ENCODE results near the gene SUPV3L1.
"Not testable (repeated sequence)": the region's sequence is repeated elsewhere in the genome, so short reads cannot be mapped to it uniquely, and the experiment has no call there.

Gene SUPV3L1

DNA sequence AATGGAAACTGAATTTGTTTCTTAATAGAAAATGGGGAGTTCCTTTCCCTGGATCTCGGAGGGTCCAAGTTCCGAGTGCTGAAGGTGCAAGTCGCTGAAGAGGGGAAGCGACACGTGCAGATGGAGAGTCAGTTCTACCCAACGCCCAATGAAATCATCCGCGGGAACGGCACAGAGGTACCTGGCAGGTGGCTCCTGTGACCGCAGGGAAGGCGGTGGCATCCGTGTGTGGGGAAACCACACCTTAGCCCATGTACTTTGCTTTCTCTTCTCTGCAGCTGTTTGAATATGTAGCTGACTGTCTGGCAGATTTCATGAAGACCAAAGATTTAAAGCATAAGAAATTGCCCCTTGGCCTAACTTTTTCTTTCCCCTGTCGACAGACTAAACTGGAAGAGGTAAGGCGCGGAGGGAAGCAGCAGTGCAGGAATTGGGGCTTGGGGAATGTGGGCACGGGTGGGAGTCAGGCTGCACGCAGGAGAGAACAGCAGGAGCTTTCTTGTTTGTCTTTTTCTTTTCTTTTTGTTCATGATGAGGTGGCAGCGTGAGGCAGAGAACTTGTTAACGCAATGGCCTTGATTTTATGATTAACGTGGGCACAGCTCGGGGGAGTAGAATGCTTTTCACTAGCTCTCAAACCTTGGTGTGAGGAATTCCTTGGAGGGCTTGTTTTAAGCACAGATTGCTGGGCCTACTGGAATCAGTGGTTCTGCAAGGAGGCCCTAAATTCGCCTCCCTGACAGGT is 52.9 kb downstream of the SUPV3L1 start:
- no peak for DNase-seq

DNA sequence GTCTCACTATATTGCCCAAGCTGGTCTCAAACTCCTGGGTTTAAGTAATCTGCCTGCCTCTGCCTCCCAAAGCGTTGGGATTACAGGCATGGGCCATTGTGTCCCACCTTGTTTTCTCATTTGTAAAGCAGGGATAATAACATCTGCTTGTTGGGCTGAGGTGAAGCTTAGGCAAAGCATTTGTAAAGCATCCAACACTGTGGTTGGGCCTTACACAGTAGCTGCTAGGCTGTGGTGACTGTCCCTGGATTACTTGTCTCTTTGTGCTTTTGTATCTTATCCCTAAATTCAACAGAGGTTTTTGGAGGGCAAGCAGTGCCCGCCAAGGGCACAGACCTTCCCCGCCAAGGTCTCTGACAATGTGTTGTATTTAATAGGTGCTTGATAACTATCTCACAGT is 54.4 kb downstream of the SUPV3L1 start:
- no peak for DNase-seq

DNA sequence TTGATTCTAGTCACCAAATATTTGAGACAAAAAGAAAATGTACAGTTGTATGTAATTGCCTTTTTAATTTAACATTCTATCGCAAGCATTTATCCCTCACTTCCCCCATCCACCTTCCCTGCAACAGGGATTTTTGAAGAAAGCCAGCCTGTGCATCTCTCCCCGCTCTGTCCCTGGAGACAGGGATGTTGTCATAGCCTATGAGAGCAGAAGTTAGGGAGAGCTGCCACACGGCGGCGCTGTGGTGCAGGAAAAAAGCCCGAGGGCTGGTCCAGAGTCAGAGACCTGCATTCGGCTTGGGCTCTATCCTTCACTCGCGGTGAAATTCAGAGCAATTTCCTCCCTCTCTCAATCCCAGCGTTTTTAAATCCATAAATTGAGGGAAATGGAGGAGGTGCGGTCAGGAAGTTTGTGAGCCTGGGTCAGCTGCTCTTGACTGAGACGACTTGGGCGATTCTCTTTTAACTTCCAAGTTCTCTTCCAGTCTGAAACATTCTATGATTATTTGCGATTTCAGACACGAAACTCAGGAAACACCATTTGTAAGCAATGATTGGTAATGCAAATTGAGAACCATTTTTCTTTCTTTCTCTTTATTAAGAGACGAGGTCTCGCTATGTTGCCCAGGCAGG is 57.6 kb downstream of the SUPV3L1 start:
- DNase-seq, result peak; percentile 85 to 94 (median 91)

DNA sequence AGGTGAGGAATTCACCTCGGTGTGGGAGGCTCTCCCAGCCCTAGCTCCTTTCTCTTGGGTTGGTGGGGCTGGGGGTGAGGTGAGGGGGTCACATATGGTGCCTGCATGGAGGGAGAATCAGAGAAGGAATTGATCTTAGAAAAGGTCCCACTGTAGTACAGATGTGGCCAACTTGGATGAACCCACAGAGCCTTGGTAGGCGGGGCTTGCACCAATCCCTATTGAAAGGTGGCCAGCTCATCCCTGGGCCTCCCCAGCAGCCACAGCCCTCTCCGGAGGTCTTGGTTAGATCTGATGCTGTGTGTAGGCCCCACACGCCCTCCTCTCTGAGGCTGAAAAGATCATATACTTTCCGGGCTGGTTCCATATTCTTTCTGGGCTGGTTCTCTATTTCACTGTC is 59.1 kb downstream of the SUPV3L1 start:
- no peak for DNase-seq

DNA sequence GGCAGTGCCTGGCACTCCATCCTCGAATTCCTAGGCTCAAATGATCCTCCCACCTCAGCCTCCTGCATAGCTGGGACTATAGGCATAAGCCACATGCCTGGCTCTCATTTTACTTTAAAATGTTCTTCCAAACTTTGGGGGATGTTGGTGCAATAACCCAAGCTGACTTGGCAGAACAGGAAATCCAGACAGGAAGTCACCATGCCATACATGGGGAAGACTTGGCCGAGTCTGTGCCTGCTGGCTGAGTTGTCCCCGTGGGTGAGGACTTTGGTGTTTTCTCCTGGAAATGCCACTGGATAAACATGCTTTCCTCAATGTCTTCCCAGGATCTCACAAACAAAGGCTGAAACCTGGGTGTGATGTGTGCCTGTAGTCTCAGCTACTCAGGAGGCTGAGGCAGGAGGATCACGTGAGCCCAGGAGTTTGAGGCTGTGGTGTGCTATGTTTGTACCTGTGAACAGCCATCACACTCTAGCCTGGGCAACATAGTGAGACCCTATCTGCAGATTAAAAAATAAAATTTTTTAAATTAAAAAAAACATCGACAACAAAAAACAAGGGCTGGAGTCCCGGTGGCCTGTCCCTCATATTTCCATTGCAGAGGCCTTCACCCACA is 59.9 kb downstream of the SUPV3L1 start:
- peak; percentile 29 to 64 (median 60) for DNase-seq

GRCh38 chr10:69240455-69240854 is 60.4 kb downstream of the SUPV3L1 start:
- no peak for DNase-seq

DNA sequence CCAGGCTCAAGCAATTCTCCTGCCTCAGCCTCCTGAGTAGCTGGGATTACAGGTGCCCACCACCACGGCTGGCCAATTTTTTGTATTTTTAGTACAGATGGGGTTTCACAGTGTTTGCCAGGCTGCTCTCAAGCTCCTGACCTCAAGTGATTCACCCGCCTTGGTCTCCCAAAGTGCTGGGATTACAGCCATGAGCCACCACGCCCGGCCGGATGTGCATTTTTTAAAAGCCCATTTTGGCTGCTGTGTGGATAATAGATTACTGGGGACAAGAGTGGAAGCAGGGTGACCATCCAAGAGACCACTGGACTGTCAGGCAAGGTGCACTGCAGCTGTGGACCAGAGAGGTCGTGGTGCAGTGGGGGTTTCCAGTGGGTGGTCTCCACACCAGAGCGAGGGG is 61.5 kb downstream of the SUPV3L1 start:
- DNase-seq, result no peak

DNA sequence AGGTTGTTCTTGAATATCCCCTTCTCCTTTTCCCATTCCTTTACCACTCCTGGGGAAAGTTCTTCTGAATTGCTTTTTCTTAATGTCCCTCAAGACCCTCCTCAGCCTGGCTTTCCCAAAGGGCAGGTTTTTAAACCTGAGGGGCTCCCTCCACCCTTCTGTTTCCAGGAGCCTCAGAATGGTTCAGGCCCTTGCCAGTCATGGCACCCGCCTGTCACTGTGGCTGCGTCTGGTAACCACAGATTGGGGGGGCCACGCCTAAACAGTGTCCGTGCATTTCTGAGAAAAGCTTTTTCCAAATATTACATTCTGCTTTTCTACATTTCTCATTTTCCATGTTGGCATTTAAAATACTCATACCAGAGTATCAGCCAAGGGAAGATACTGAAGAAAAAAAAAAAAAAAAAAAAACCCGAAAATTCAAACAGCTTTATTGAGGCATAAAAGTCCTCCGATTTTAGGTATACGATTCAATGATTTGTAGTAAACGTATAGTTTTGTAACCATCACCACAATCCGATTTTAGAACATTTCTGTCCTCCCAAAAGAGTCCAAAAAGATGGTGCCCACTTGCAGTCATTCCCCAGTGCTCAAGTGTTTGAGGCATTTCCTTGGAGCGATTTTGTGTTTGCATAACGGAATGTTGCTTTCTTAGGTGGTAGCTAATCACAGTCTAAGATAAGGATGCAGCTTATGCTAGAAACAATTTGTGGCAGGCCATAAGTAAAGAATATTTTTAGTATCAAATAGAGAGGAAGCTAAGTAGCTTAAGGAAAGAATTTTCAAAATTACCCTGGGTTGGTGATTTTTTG is 62.2 kb downstream of the SUPV3L1 start:
- no peak for DNase-seq

DNA sequence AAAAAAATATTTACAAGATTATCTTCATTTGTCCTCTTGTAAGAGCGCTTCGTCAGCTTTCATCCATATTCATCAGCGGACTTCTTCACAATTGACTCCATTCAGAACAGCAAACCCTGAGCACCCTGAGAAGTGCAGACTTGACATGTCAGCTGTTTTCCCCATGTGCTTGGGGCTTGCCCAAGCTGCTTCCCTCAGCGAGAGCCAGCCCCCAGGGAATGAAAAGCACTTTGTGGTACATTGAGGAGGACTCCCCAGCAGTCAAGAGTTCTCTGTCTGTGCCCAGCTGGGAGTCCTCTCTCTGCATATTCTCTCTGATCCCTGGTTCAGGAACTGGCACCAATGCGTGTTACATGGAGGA is 62.8 kb downstream of the SUPV3L1 start:
- no peak for DNase-seq

DNA sequence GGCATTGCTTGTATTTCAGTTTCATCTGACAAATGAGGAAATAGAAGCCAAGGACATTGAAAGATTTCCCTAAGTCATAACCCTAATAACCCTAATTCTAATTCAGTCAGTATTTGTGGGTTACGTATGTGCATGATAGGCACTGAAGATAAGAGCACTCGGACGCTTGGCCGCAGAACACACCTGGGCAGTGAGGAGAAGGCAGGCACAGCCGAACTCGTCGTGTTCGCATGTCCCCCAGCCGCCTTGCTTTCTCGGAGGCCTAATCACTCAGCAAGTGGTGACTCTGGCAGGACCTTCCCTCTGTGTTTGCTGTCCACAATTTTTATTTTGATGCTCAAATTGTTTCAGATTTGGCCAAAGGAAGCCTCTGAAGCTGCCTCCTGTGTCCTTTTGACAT is 63.8 kb downstream of the SUPV3L1 start:
- no peak for DNase-seq

DNA sequence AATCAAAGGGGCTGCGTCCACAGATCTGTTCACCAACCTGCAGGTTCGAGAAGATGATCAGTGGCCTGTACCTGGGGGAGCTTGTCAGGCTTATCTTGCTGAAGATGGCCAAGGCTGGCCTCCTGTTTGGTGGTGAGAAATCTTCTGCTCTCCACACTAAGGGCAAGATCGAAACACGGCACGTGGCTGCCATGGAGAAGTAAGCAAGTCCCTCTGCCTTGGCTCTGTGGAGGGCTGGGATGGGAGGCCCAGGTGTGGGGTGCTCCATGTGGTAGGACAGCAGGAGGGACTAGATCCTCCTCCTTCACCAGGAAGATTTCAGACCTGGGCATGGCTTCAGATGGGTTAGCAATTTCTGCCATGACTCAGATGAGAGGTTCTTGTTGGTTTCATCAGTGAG is 66.0 kb downstream of the SUPV3L1 start:
- DNase-seq, result no peak

- no peak for DNase-seq
These were observed 66.7 kb downstream of the SUPV3L1 start for GRCh38 chr10:69246581-69247312.

- DNase-seq, result no peak
These were observed 67.3 kb downstream of the SUPV3L1 start for GRCh38 chr10:69247313-69247710.

- DNase-seq, result no peak
These were observed 68.2 kb downstream of the SUPV3L1 start for GRCh38 chr10:69248117-69248730.

DNA sequence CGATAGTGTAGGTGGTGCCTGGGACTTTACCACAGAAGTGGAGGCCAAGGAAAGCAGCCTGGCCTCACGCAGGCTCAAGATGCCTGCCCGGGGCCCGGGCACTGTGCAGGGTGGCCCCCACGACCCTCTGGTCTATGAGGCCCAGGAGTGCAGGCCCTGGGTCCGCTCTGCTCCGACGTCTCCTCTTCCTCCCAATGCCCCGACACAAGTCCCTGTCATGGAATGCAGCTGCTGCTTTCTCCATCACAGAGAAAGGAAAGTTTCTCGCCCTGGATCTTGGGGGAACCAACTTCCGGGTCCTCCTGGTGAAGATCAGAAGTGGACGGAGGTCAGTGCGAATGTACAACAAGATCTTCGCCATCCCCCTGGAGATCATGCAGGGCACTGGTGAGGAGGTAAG is 70.0 kb downstream of the SUPV3L1 start:
- DNase-seq, result no peak

DNA sequence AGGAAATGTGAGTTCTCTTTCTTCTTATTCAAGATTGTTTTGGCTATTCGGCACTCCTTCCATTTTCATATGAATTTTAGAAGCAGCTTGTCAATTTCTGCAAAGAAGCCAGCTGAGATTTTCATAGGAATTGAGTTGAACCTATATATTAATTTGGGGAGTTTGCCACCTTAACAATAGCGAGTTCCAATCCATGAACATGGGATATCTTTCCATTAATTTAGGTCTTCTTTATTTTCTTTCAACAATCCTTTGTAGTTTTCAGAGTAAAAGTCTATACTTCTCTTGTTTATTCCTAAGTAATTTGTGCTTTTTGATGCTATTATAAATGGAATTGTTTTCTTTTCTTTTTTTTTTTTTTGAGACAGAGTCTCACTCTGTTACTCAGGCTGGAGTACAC is 71.4 kb downstream of the SUPV3L1 start:
- not testable (repeated sequence) for DNase-seq

DNA sequence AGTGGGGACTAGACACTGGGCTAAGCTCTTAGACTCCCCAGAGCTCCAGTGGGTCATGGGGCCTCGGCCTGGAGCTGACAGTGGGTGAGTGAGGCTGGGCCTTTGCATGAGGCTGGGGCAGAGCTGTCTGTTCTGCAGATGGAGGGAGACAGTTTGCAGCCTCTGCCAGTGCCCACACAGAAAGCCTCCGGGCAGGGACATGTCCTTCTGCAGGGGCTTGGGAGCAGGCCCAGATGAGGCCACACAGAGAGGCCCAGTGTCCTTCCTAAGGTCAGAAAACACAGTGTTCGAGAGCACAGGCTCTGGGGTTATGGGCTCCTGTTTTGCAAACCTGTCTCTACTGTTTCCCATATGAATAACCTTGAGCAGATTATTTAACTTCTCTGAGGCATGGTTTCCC is 73.1 kb downstream of the SUPV3L1 start:
- DNase-seq, result no peak

DNA sequence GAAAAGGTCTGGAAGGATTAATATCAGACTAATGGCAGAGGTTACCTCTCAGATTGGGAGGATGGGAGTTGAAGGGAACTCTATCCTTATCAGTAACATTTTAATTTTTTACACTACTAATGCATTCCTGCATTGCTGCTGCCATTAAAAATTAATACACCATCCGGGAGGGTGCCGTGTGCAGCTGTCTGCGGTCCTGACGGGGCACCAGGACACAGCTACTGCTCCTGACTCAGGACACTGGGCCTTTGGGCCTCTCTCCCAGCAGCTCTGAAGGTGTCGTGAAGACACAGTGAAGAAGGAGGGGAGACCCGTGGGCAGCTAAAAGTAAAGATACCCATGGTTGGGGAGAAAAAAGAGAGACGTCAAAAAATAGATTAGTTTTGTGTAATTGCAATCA is 74.8 kb downstream of the SUPV3L1 start:
- no peak for DNase-seq

Measured in suppressor macrophage (primary cell).